ENCODE measurements around the gene MSANTD2. TPM values are rescaled to one million over a fixed set of nuclear protein-coding genes. Genes with fewer than 3 reads are reported as not detected.

The MSANTD2 gene
- polyA plus RNA-seq, 3 donors, result 26.5 to 42.6 (median 30.0) TPM

DNA sequence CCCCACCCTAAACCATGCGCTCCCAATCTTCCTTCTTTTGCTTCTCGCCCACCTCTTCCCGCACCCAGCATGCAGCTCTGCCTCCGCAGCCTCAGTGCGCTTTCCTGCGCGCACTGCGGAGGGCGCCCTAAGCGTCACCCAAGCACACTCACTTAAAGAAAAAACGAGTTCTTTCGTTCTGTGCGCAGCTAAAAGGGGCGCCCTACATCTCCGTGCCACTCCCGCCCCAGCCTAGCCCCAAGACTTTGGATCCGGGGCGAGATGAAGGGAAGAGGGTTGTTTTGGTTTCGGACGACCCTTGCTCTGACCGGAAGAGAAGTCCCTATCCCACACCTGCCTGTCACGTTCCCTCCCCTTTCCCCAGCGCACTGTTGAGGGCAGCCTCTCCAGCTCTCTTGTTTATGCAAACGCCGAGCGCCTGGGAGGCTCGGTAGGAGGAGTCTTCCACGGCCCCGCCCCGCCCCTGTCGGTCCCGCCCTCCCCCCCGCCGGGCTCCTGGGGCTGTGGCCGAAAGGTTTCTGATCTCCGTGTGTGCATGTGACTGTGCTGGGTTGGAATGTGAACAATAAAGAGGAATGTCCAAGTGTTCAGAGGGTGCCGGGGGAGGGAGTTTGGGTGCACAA lies 53.5 kb downstream of the MSANTD2 start:
- DNase-seq (ENCODE audit: extremely low read depth in 1 of 11, low read depth in 9 of 11, low spot score in 4 of 11), result no peak

DNA sequence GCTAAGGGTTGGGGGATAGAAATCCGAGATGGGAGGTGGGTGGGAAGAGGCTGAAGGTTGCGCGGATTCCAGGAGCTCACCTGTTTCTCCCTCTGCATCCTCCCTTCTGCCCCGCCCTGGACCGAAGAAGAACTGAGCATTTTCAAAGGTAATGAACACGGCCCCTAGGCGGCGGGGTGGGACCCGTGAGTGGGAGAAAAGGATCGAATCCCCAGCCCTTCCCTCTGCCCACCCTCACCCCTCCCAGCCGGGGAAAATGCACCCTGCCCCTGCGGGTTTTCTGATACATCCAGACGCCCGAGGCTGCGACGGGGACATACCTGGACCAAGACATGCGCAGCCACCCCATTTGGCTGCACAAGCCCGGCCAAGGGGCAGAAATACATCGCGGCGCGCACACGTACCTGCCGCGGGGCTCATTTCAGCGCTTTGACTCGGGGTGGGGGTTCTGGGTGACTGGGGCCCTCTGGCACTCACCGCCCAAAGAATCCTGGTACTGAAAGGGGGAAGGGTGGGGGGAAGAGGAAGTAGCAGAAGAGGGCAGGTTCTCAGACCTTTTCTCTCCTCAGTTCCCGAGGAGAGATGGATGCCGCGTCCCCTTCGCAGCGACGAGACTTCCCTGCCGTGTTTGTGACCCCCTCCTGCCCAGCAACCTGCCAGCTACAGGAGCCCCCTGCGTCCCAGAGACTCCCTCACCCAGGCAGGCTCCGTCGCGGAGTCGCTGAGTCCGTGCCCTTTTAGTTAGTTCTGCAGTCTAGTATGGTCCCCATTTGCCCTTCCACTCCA lies 54.2 kb downstream of the MSANTD2 start:
- no peak for DNase-seq (ENCODE audit: extremely low read depth in 1 of 11, low read depth in 9 of 11, low spot score in 4 of 11)

DNA sequence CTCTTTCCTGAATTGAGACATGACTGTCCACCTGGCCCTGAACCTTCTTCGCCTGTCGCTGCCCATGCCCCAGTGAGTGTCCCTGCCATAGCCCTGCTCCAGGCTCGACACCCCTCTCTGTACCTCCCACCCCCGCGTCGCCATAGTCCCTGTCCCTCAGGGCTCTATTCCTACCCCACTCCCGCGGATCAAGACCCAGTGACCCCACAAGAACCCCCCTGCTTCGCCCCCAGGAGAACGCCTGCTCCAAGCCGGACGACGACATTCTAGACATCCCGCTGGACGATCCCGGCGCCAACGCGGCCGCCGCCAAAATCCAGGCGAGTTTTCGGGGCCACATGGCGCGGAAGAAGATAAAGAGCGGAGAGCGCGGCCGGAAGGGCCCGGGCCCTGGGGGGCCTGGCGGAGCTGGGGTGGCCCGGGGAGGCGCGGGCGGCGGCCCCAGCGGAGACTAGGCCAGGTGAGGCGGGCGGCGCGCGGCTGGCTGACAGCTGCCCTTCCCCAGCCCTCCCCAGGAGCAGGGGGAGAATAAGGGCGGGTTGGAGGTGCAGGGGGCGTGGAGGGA lies 54.9 kb downstream of the MSANTD2 start:
- DNase-seq (ENCODE audit: extremely low read depth in 1 of 11, low read depth in 9 of 11, low spot score in 4 of 11), result no peak

DNA sequence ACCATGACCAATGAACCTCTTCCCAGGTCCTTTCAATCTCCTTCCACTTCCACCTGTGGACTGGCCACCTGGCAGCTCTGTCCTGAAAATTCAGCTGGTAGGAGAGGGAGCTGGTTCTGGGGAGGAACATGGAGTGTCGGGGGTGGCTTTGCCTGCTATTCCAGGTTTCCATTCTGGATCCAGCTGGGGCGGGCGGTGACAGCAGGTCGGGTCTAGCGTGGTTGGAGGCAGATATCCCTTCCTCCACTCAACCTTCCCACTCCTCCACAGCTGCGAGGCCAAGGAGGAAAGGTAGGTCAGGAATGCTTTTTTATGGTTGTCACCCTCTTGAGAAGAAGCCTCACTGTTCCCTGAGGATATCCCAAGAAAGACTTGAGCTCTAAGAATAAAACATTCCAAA lies 57.2 kb downstream of the MSANTD2 start:
- no peak for DNase-seq (ENCODE audit: extremely low read depth in 1 of 11, low read depth in 9 of 11, low spot score in 4 of 11)

DNA sequence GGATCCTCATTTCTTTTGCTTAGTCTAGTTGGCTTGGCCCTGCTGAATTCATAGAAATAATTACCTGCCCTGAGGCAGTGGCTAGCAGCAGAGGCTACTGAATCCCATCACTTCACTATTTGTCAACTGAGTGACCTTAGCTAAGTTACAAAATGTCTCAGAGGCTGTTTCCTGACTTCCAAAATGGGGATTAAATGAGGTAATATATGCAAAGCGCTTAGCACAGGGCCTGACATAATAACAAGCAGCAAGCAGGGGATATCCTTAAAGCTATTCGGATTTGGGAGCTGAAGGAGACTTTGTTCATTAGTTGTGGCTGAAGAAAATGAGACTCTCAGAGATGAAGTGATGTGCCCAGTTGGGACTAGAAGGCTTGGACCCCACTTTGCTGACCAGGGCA lies 57.7 kb downstream of the MSANTD2 start:
- no peak for DNase-seq (ENCODE audit: extremely low read depth in 1 of 11, low read depth in 9 of 11, low spot score in 4 of 11)

DNA sequence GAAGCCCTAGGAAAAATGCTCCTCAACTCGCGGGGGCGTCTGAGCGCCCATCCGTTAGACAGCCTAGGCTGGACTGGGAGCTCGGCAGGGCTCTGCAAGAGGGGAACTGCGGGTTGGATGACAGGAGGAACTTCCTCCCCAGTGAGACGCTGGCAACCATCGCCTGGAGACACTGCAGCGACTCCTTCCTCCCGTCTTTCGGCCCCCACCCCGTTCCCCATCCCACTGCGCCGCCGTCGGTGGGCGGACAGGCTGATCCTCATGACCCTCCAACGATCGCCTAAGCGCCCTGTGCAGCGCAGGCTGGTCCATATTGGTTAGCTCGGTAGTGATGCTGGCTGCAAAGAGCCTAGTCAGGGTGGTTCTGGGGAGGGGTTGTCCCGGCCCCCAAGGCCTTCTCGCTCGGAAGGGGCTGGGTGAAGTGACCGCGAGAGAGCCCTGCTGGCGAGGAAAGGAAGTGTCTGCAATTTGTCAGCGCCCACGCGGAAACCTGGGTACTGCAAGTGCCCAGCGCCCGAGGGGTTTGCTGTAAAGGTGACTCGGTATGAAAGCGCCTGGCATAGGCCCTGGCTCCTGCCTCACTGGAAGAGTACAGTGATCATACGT lies 59.8 kb downstream of the MSANTD2 start:
- DNase-seq (ENCODE audit: extremely low read depth in 1 of 11, low read depth in 9 of 11, low spot score in 4 of 11), result no peak

DNA sequence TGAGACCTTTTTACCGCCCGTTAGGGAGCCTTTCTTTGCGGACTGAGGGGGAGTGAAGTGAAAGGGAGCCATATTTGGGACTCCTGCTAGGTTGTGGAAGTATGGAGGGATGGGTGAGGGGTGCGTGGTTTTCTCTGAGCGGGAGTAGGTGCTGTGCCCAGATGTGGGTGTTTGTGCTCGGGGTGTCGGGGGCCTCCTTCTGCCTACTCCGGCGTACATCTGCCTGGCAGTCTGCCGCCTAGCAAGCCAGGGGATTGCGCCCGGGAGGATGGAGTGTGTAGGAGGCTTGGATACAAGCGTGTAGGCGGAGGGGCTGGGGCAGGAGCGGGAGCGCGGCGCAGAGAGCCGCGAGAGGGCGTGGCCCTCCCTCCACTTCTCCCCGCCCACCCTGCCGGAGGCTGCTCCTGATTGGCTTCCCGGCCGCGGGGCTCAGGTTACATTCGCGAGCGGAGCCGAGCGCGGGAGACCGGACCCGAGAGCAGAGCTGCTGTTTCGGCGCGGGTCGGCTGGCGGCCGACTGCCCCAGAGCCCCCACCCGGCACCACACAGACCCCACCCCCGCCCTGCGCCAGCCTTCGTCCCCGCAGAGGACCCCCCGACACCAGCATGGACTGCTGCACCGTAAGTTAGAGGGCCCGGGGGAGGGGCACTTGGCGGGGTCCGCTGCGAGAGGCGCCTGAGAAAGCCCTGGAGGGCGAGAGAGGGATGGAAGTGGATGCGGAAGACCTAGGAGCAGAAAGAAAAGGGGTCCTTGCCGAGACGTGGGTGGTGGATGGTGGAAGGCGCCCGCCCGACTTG lies 60.5 kb downstream of the MSANTD2 start, which contains the start of gene NRGN:
Gene NRGN (plus strand): TSS at position 464 of the 798 bp plus-strand sequence. CDS start 143 bp downstream, at position 607.
- DNase-seq (ENCODE audit: extremely low read depth in 1 of 11, low read depth in 9 of 11, low spot score in 4 of 11), result peak in 10 of 11 donors; percentile 80 to 92 (median 89)

DNA sequence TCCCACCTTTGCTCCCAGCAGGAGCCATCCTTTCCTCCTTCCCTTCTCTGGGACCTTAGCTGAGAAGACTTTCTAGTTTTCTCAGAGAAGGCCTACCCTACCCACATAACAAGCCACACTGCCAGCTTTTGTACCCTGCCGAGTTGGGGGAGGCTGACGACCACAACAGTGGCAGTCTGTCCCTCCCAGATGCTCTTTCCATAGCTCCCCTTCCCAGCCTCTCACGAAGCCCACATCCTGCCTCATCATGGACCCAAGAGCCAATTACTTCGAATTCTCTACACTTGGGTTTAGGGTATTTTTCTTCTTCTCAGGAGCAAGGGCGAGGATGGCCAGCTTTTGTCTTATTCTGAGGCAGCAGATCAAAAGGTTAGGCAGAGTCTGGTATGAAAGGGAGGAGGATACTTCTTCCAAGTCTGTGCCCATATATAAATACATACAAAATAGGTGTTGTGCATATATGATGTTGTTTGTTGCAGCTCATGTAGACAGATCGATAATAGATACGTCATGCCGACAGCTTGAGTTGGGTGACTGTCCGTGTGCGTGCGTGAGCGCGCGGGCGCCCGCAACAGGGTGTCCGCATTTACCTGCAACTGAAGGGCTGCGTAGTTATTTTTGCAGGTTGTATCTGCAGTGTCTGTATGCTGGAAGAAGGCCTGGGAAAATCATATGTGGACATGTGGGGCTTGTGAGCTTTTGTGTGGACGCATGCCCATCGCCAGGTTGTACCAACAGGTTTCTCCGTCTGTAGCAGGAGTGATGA lies 61.3 kb downstream of the MSANTD2 start:
- DNase-seq (ENCODE audit: extremely low read depth in 1 of 11, low read depth in 9 of 11, low spot score in 4 of 11), result no peak

DNA sequence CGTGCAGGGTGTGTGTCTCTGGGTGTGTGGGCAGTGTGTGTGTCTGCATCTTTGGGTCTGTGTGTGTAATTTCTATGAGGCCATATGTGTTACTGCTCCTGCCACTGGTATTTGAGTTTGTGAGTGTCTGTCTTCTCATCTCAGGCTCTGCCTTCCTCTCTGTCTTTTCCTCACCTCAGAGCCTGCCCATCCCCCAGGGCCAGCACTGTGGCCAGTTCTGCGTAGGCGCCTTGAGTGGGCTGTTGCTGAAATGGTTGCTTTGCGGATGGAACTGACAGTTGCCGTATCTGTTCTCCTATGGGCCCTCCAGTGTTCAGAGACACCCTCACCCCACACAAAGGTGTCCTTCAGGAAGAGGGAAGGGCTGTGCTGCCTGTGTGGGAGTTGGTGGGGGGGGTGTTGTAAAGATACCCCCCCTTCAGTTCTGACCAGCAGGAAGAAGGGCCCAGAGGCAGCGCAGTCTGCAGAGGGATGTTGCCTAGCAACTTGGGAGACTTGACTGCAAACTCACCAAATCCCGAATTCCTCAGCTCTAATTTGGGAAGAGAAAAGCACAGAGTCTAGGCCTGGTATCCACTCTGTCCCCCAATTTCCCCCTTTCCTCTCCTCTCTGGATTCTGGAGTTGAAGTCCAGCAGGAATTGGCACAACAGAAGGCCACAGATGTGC lies 62.4 kb downstream of the MSANTD2 start:
- DNase-seq (ENCODE audit: extremely low read depth in 1 of 11, low read depth in 9 of 11, low spot score in 4 of 11), result no peak

DNA sequence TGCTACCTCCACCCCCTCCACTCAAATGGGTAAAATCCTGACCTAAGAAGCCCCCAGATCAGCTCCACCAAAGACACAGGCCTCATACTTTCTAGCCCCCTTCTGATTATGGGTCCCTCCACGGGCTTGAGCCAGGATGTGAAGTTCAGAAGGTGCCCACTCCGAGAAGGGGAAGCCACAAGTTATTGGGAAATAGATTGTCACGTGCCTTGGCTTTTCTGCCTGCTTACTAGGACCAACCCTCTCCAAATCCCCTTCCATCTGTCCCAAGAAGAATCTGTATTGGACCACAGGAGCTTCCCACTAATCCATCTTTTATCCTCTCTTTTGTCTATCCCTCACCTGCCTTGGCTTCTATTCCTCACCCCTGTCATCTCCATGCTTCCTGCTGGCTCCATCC lies 63.5 kb downstream of the MSANTD2 start:
- no peak for DNase-seq (ENCODE audit: extremely low read depth in 1 of 11, low read depth in 9 of 11, low spot score in 4 of 11)

DNA sequence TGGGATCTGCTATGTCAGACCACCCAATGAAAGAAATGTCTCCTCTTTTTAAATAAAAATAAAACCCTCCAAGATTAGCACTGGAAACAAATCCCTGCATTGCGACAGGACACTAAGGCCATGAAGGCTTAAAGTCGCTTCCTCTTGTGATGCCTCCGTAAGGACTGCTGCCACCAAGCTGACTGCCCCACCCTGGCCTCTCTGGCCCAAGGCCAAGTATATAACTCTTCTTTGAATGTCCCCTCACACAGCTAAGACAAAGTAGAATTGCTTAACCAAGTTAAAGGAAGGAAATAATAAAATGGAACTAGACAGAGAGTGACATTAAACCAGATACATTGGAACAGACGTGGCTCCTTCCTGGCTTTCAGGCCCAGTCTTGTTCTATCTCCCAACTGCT lies 68.0 kb downstream of the MSANTD2 start:
- no peak for DNase-seq (ENCODE audit: extremely low read depth in 1 of 11, low read depth in 9 of 11, low spot score in 4 of 11)

DNA sequence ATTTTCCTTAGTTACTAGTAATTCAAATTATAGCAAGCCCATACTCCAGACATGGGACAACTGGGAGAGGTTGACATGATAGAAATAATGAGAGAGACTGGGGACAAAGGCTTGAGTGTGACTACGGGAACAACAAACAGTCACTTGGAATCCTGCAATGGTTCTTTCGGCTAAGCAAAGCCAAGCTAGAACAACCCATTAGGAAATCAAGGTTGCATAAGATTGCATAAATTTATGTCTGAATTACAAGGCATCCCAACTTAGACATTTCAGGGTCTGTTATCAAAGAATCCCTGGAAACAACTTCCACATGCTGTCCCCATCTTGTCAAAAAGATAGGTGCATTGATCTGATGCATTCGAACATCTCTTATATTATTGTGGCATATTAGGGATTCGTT lies 70.6 kb downstream of the MSANTD2 start:
- no peak for DNase-seq (ENCODE audit: extremely low read depth in 1 of 11, low read depth in 9 of 11, low spot score in 4 of 11)

DNA sequence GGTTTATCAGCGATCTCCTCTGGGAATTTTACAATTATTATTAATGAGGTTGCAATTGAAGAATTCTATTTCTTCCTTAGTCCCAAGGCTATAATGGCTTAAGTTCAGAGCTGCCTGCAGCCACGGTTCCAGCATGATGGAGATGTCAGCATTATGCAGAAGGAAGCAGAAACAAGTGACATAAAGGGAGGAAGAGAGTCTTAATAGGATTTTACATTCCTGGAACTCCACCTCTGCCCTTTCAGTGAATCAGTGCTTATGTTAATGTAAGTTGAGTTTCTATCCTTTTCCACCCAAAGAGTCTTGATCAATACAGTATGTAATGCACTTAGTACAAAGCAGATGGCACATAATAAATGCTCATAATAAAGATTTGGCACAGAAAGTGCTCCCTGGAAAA lies 72.1 kb downstream of the MSANTD2 start:
- DNase-seq (ENCODE audit: extremely low read depth in 1 of 11, low read depth in 9 of 11, low spot score in 4 of 11), result no peak

DNA sequence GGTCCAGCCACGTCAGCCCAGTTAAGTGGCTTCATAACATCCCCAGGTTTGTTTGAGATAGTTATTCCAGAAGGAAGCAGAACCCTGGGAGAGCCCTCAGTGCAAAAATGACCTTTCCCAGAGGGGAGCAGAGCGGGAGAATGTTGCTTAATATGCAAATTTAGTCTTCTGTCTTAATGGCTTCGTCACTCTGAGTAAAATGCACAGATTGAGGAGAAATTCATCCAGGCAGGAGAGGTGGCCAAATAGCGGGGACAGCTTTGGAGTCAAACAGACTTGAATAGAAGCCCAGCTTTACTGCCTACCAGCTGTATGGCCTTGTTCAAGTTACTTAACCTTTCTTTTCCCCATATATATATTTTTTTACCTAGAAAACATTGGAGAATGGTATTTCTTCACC lies 72.7 kb downstream of the MSANTD2 start:
- DNase-seq (ENCODE audit: extremely low read depth in 1 of 11, low read depth in 9 of 11, low spot score in 4 of 11), result no peak

DNA sequence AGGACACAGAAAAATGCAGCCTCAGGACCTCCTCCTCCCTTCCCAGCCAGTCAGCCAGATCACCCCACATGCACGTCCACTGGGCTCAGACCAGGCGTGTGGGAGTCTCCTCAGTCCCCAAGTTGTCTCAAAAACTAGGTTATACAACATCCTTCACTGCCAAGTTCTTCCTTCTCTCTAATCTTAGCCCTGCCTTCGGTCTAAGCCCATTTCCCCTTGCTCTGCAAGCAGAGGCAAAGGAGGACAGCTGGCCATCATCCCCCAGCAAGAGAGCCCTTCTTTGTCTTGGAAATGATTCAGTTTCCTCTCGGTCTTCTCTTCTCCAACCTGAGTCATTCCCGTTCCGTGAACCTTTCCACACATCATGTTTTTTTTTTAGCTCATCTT lies 74.5 kb downstream of the MSANTD2 start:
- no peak for DNase-seq (ENCODE audit: extremely low read depth in 1 of 11, low read depth in 9 of 11, low spot score in 4 of 11)

DNA sequence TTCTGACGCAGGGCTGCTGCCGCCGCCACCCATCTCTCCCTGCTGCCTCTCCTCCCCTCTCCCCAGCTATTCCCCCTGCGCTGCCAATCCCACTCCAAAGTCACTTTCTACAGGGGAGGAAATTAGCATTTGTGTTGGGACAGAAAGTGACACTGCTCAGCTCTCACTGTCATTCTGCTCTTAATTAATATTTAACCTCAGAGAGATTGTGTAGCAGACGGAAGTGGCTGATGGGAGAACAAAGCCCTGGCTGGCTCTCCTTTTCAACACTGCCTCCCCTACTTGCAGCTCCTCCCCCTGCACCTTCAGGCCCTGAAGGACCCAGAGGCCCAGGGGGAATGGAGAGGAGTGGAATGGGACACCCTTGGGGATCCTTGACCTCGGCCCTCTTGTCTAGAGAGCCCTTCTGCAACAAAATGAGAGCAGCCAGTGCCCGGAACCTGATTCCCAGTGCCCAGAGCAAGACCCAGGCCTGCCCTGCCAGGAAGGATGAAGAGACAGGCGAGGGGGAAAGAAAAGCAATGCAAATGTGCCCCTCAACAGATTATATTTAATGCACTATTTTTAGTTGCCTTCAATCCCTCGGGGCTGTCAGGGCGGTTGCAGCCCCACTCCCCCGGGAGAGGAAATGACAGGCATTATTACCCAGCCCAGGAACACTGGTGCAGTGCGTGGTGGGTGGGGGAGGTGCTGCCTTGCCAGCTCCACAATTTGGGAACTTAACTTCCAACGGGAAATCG lies 75.1 kb downstream of the MSANTD2 start:
- no peak for DNase-seq (ENCODE audit: extremely low read depth in 1 of 11, low read depth in 9 of 11, low spot score in 4 of 11)

DNA sequence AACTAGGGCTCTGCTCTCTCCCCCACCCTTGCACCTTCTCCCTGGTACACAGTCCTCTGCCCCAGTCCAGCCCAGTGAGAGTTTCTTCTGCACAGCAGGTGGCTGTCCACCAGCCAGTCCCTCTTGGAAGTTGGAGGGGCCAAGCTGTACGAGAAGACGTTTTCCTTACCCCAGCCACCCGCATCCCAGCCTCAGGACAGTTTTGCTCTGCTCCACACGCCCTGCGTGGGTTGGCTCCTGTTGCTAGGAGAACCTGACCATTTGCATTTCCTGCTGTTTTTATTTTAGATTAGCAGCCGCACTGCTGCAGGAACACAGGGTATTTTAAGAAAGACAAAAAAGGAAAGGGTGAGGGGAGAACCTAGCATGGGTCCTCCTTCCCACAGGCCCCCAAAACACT lies 78.0 kb downstream of the MSANTD2 start:
- DNase-seq (ENCODE audit: extremely low read depth in 1 of 11, low read depth in 9 of 11, low spot score in 4 of 11), result no peak

All from renal cortex interstitium (tissue), 11 donors.